Adrenal gland (tissue), 12 donors: ENCODE measurements around the gene CIB2. TPM values are rescaled to one million over a fixed set of nuclear protein-coding genes. Genes with fewer than 3 reads are reported as not detected.
A peak's percentile ranks its signal among the peaks of the same experiment; 100 is the strongest.

ENCODE experiments used
- DNase-seq, 7 donors: peaks; one replicate each; pipeline ENCODE4 v3.0.0-alpha.2; 2019 to 2020
- H3K27ac ChIP-seq, 5 donors: fragments of 200-600 bp; sonication (generic) in 4 of 5; 1 replicate in 3 of 5; 2 replicates in 2 of 5; pipeline versions ENCODE4 v1.5.1 to v1.8.0; 2016 to 2020; ENCODE audit warnings: mild to moderate bottlenecking in 1 of 5
- H3K27me3 ChIP-seq: fragments of 200-600 bp; 2 replicates; pipeline ENCODE4 v1.8.0; 2021
- H3K36me3 ChIP-seq, 2 donors: fragments of 200-600 bp; replicated peaks in 1 of 2; 1 replicate in 1 of 2; 2 replicates in 1 of 2; pipeline versions ENCODE4 v1.5.1 to v1.8.0; 2018 to 2022
- H3K4me1 ChIP-seq, 2 donors: fragments of 200-600 bp; replicated peaks in 1 of 2; 1 replicate in 1 of 2; 2 replicates in 1 of 2; pipeline versions ENCODE4 v1.5.1 to v1.8.0; 2018 to 2021
- H3K4me3 ChIP-seq, 4 donors: fragments of 200-600 bp; sonication (generic) in 3 of 4; one replicate each; pipeline ENCODE4 v1.5.1; 2016 to 2018
- H3K9me3 ChIP-seq, 3 donors: fragments of 200-600 bp; sonication (generic) in 1 of 3; replicated peaks in 1 of 3; 1 replicate in 2 of 3; 2 replicates in 1 of 3; pipeline versions ENCODE4 v1.5.1 to v1.8.0; 2016 to 2021
- CTCF ChIP-seq, 6 experiments: fragments of 450-650 bp in 4 of 6; fragments of 200-600 bp in 2 of 6; sonication (generic) in 1 of 6; IDR thresholded peaks; 1 replicate in 5 of 6; 2 replicates in 1 of 6; pipeline versions ENCODE4 v1.5.1 to v1.8.0; 2016 to 2021; ENCODE audit warnings: antibody characterized with exemption in 6 of 6, mild to moderate bottlenecking in 2 of 6, moderate library complexity in 1 of 6
- POLR2A ChIP-seq, 2 donors: fragments of 450-650 bp; IDR thresholded peaks; one replicate each; pipeline ENCODE4 v1.6.1; 2017; ENCODE audit warnings: antibody characterized with exemption in 2 of 2, mild to moderate bottlenecking in 2 of 2, moderate library complexity in 1 of 2
- WGBS, 4 donors: extraction: QIAGEN DNeasy Blood & Tissue Kit in 2 of 4; methylation state at CpG; one replicate each; pipeline versions ENCODE4 v1.1.5 to v1.1.7; 2013 to 2017; 5-methylcytosine and 5-hydroxymethylcytosine counted together
- intact Hi-C, 2 donors: fragments of 100-400 bp; cut with DNase I; formaldehyde crosslinking; loops; one replicate each; pipeline versions ENCODE4 v1.14.1 to v1.15.0; 2022 to 2023
- polyA plus RNA-seq, 3 donors: library from polyadenylated mRNA; stranded (reverse); fragments of 200-250 nt in 2 of 3; fragments of 350-450 nt in 1 of 3; fragmentation: Illumina TruSeq in 1 of 3; extraction: RNeasy Lipid Tissue Mini Kit (QIAGEN cat#74804) in 1 of 3; gene quantifications; one replicate each; pipeline ENCODE4 v1.2.3, GENCODE V29; 2013 to 2014
- total RNA-seq, 9 donors: library from RNA; depleted of rRNA in 4 of 9; stranded (reverse); fragments of >200 nt in 4 of 9; fragments of 120-200 nt in 1 of 9; fragmentation: NEBNext Ultra II Directional in 1 of 9; extraction: Animal tissue kit (Norgen Biotek cat#: 25700) in 1 of 9; gene quantifications; one replicate each; pipeline versions ENCODE4 v1.1.0 to v1.2.4, GENCODE V29; 2013 to 2023
- donor health status: healthy with polysubstance abuse.
- donor health status: Bipolar disorder and iron deficiency.
- donor health status: DM: yes; HTN: yes; CAD: no.
- donor health status: DM: no; HTN: no; CAD: no.
- donor health status: DM: no; HTN: no; CAD: no.
- donor health status: DM: yes; HTN: yes; CAD: no.

CIB2 gene
- total and polyA plus RNA-seq, 12 donors, result 4.4 to 37.8 (median 19.7) TPM

GRCh38 chr15:78171864-78172472 lies 40.7 kb upstream of the CIB2 start:
- Histone ChIP-seq H3K27ac (peak overlapping the region in 3 of 5 donors; percentile 63 to 79 (median 67)), H3K4me3 (no peak overlapping the region), H3K27me3 (no peaks in the 10 kb centered on the region), H3K36me3 (peaks cover 0 to 52% of the 10 kb centered on the region in 2 donors), H3K9me3 (no peaks in the 10 kb centered on the region), H3K4me1 (peaks cover 5 to 18% of the 10 kb centered on the region in 2 donors)
- 90 to 93% (median 91%) methylated on average over 9 of the region's 9 CpGs for WGBS, 4 donors
- peak in 1 of 7 donors; percentile 20 for DNase-seq
- TF ChIP-seq CTCF (IDR thresholded peaks at IDR 0.05) (no peak), POLR2A (IDR thresholded peaks at IDR 0.05) (no peak)
- intact Hi-C loops, result loop anchor here in 1 of 2 donors (10.0 kb wide), 1 partner anchor 63 kb away; the partner anchor contains the start of gene ACSBG1

- Histone ChIP-seq H3K4me1 (peaks cover 5 to 18% of the 10 kb centered on the region in 2 donors), H3K36me3 (peaks cover 0 to 61% of the 10 kb centered on the region in 2 donors), H3K27ac (peak overlapping the region in 1 of 5 donors; percentile 67), H3K9me3 (no peaks in the 10 kb centered on the region), H3K4me3 (no peak overlapping the region), H3K27me3 (no peaks in the 10 kb centered on the region)
- WGBS, 4 donors, result 80 to 84% (median 83%) methylated on average over 17 of the region's 17 CpGs
- DNase-seq, result peak in 1 of 7 donors; percentile 22
- intact Hi-C loops, result loop anchor here in 1 of 2 donors (10.0 kb wide), 1 partner anchor 64 kb away; the partner anchor contains the start of gene ACSBG1
- TF ChIP-seq CTCF (IDR thresholded peaks at IDR 0.05) (no peak), POLR2A (IDR thresholded peaks at IDR 0.05) (no peak)
Measured at GRCh38 chr15:78170848-78171773, 39.9 kb upstream of the CIB2 start.

- Histone ChIP-seq H3K4me3 (no peak overlapping the region), H3K27ac (no peak overlapping the region), H3K9me3 (no peaks in the 10 kb centered on the region), H3K36me3 (peaks cover 0 to 86% of the 10 kb centered on the region in 2 donors), H3K4me1 (peaks cover 5 to 18% of the 10 kb centered on the region in 2 donors), H3K27me3 (no peaks in the 10 kb centered on the region)
- intact Hi-C loops, result no loop called here
- TF ChIP-seq POLR2A (IDR thresholded peaks at IDR 0.05), result no peak
- TF ChIP-seq CTCF (IDR thresholded peaks at IDR 0.05), result no peak
- peak in 1 of 7 donors; percentile 16 for DNase-seq
- WGBS, 4 donors, result 79 to 88% (median 82%) methylated on average over 5 of the region's 5 CpGs
Measured at GRCh38 chr15:78168608-78169007, 37.4 kb upstream of the CIB2 start.

GRCh38 chr15:78167227-78167888 lies 36.1 kb upstream of the CIB2 start:
- no peak for DNase-seq

More at GRCh38 chr15:78167227-78167888, 36.1 kb upstream of the CIB2 start:
- WGBS, 4 donors, result 88 to 90% (median 89%) methylated on average over 10 of the region's 10 CpGs
- TF ChIP-seq POLR2A (IDR thresholded peaks at IDR 0.05), result no peak
- no peak for TF ChIP-seq CTCF (IDR thresholded peaks at IDR 0.05)
- no peaks in the 10 kb centered on the region for H3K27me3 ChIP-seq
- intact Hi-C loops, result no loop called here
- H3K4me1 ChIP-seq, result peaks cover 0 to 9% of the 10 kb centered on the region in 2 donors
- H3K9me3 ChIP-seq, result no peaks in the 10 kb centered on the region
- H3K27ac ChIP-seq, result no peak overlapping the region
- no peak overlapping the region for H3K4me3 ChIP-seq
- peaks cover 0 to 98% of the 10 kb centered on the region in 2 donors for H3K36me3 ChIP-seq
